ENCODE data around the gene TIMM8B. TPM values are rescaled to one million over a fixed set of nuclear protein-coding genes. Genes with fewer than 3 reads are reported as not detected.
A peak's percentile ranks its signal among the peaks of the same experiment; 100 is the strongest.

TIMM8B gene
- total and polyA plus RNA-seq, 2 experiments from 2014 or later = 46.7 to 204 TPM

- no peaks in the 10 kb centered on the region for H3K9me3 ChIP-seq (ENCODE audit: low read depth)
- TF ChIP-seq, protein P1, sequence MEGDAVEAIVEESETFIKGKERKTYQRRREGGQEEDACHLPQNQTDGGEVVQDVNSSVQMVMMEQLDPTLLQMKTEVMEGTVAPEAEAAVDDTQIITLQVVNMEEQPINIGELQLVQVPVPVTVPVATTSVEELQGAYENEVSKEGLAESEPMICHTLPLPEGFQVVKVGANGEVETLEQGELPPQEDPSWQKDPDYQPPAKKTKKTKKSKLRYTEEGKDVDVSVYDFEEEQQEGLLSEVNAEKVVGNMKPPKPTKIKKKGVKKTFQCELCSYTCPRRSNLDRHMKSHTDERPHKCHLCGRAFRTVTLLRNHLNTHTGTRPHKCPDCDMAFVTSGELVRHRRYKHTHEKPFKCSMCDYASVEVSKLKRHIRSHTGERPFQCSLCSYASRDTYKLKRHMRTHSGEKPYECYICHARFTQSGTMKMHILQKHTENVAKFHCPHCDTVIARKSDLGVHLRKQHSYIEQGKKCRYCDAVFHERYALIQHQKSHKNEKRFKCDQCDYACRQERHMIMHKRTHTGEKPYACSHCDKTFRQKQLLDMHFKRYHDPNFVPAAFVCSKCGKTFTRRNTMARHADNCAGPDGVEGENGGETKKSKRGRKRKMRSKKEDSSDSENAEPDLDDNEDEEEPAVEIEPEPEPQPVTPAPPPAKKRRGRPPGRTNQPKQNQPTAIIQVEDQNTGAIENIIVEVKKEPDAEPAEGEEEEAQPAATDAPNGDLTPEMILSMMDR (IDR thresholded peaks at IDR 0.05; ENCODE audit: low read depth, low read length) = no peak
- peak overlapping the region; percentile 58 for H3K27ac ChIP-seq
- no peaks in the 10 kb centered on the region for H3K27me3 ChIP-seq
- no peak overlapping the region for H3K4me3 ChIP-seq
- H3K36me3 ChIP-seq = peaks cover 81% of the 10 kb centered on the region
- H3K4me1 ChIP-seq (ENCODE audit: low read depth) = no peaks in the 10 kb centered on the region
- DNase-seq (ENCODE audit: low read depth in 1 of 2, low spot score in 1 of 2) = peak in 1 of 2 donors; percentile 50
Measured at GRCh38 chr11:112042161-112042960, 44.2 kb downstream of the TIMM8B start.

GRCh38 chr11:112037527-112037926 lies 49.0 kb downstream of the TIMM8B start:
- DNase-seq (ENCODE audit: low read depth in 1 of 2, low spot score in 1 of 2) = no peak
- H3K4me1 ChIP-seq (ENCODE audit: low read depth) = no peaks in the 10 kb centered on the region
- no peaks in the 10 kb centered on the region for H3K27me3 ChIP-seq
- H3K4me3 ChIP-seq = no peak overlapping the region
- H3K27ac ChIP-seq = peak overlapping the region; percentile 73
- H3K36me3 ChIP-seq = peaks cover 66% of the 10 kb centered on the region
- TF ChIP-seq, protein P1 (IDR thresholded peaks at IDR 0.05; ENCODE audit: low read depth, low read length) = no peak
- no peaks in the 10 kb centered on the region for H3K9me3 ChIP-seq (ENCODE audit: low read depth)

Other genes with a start within 250 kb of the TIMM8B start
- 35.3 and 49.9 TPM in 2 replicates for gene ALG9, start 215.2 kb downstream of the TIMM8B start, total RNA-seq
- 32.8 and 46.1 TPM in 2 replicates for gene ALG9, start 215.2 kb downstream of the TIMM8B start, polyA plus RNA-seq
- 2.9 and 3.3 TPM in 2 replicates for gene FDXACB1, start 207.6 kb downstream of the TIMM8B start, total RNA-seq
- gene FDXACB1, start 207.6 kb downstream of the TIMM8B start, polyA plus RNA-seq = 4.9 and 5.5 TPM in 2 replicates
- gene CFAP68, start 207.2 kb downstream of the TIMM8B start, total RNA-seq = 24.5 and 33.0 TPM in 2 replicates
- 49.6 and 50.2 TPM in 2 replicates for gene CFAP68, start 207.2 kb downstream of the TIMM8B start, polyA plus RNA-seq
- 15.3 and 48.6 TPM in 2 replicates for gene CRYAB, start 175.0 kb downstream of the TIMM8B start, total RNA-seq
- gene CRYAB, start 175.0 kb downstream of the TIMM8B start, polyA plus RNA-seq = 31.3 and 91.8 TPM in 2 replicates
- 0.36 and 0.74 TPM in 2 replicates for gene HSPB2, start 174.0 kb downstream of the TIMM8B start, total RNA-seq
- gene HSPB2, start 174.0 kb downstream of the TIMM8B start, polyA plus RNA-seq = 6.6 and 9.2 TPM in 2 replicates
- 5.5 and 7.4 TPM in 2 replicates for gene C11orf52, start 167.8 kb downstream of the TIMM8B start, total RNA-seq
- 7.6 and 8.5 TPM in 2 replicates for gene C11orf52, start 167.8 kb downstream of the TIMM8B start, polyA plus RNA-seq
- gene DIXDC1, start 149.4 kb downstream of the TIMM8B start, total RNA-seq = 40.7 and 42.6 TPM in 2 replicates
- gene DIXDC1, start 149.4 kb downstream of the TIMM8B start, polyA plus RNA-seq = 26.5 and 35.0 TPM in 2 replicates
- 70.6 and 77.9 TPM in 2 replicates for gene DLAT, start 61.3 kb downstream of the TIMM8B start, total RNA-seq
- 94.7 and 110 TPM in 2 replicates for gene DLAT, start 61.3 kb downstream of the TIMM8B start, polyA plus RNA-seq
- 1.3 and 2.4 TPM in 2 replicates for gene PIH1D2, start 12.7 kb downstream of the TIMM8B start, total RNA-seq
- gene PIH1D2, start 12.7 kb downstream of the TIMM8B start, polyA plus RNA-seq = 0.36 and 5.9 TPM in 2 replicates
- gene NKAPD1, start 12.5 kb downstream of the TIMM8B start, total RNA-seq = 15.0 and 19.6 TPM in 2 replicates
- 12.8 and 16.2 TPM in 2 replicates for gene NKAPD1, start 12.5 kb downstream of the TIMM8B start, polyA plus RNA-seq
- 52.1 and 70.7 TPM in 2 replicates for gene SDHD, start 117 bp upstream of the TIMM8B start, total RNA-seq
- 176 and 184 TPM in 2 replicates for gene SDHD, start 117 bp upstream of the TIMM8B start, polyA plus RNA-seq
- 0.18 and 0.86 TPM in 2 replicates for gene IL18, start 77.3 kb upstream of the TIMM8B start, total RNA-seq
- gene IL18, start 77.3 kb upstream of the TIMM8B start, polyA plus RNA-seq = 0.94 TPM in 1 of 2 replicates, not detected in the other
- gene TEX12, start 80.6 kb upstream of the TIMM8B start, total RNA-seq = not detected in 2 replicates
- 0.28 TPM in 1 of 2 replicates, not detected in the other for gene TEX12, start 80.6 kb upstream of the TIMM8B start, polyA plus RNA-seq
- gene BCO2, start 88.8 kb upstream of the TIMM8B start, total RNA-seq = 24.1 and 44.2 TPM in 2 replicates
- gene BCO2, start 88.8 kb upstream of the TIMM8B start, polyA plus RNA-seq = 69.4 and 81.1 TPM in 2 replicates
- gene PTS, start 139.7 kb upstream of the TIMM8B start, total RNA-seq = 28.1 and 30.3 TPM in 2 replicates
- gene PTS, start 139.7 kb upstream of the TIMM8B start, polyA plus RNA-seq = 53.0 and 66.7 TPM in 2 replicates
- not detected in 2 replicates for gene PLET1, start 174.1 kb upstream of the TIMM8B start, total RNA-seq
- gene PLET1, start 174.1 kb upstream of the TIMM8B start, polyA plus RNA-seq = 0.14 TPM in 1 of 2 replicates, not detected in the other